Sciatic nerve (tissue), 2 donors: ENCODE measurements around the gene EPN2. TPM values are rescaled to one million over a fixed set of nuclear protein-coding genes. Genes with fewer than 3 reads are reported as not detected.

Source experiments
- ATAC-seq: fragments of 200-7000 bp; cut with Tn5 transposase; one replicate; pipeline ENCODE4 v1.9.1; 2020; ENCODE audit warnings: mild to moderate bottlenecking, moderate library complexity
- DNase-seq: peaks from one replicate; pipeline ENCODE4 v3.0.0-alpha.2; 2020; ENCODE audit warnings: low spot score
- intact Hi-C: fragments of 100-400 bp; cut with DNase I; formaldehyde crosslinking; loops from one replicate; pipeline ENCODE4 v1.14.2; 2022
- total RNA-seq: library from RNA; stranded (reverse); fragmentation: NEBNext Ultra II Directional; extraction: Animal tissue kit (Norgen Biotek cat#: 25700); gene quantifications from one replicate; pipeline ENCODE4 v1.2.1, GENCODE V29; 2021
- donor health status: DM: no; HTN: no; CAD: no.
- donor health status: DM: no; HTN: no; CAD: no.

EPN2 gene
- total RNA-seq, 1 donor from 2014 or later: 76.6 TPM

- DNase-seq: peak; percentile 82
- intact Hi-C loops: no loop called here
Measured at GRCh38 chr17:19237389-19238166, 412 bp downstream of the EPN2 start.

DNA sequence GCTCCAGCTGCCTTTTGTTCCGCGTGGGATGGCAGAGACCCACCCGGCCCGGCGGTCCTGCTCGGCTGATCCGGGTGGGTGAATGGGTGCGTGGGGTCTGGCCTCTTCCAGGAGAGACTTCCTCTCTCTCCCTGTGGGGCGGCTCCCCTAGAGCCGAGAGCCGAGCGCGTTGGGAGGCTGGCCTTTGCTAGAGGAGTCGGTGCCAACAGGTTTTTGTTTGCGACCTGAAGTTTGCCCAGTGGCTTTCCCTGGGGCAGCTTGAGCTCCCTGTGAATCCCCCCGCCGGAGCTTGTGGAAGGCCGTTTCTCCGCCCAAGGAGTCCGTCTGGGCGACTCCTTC lies 970 bp downstream of the EPN2 start:
- ATAC-seq: peak; percentile 25
- peak; percentile 64 for DNase-seq
- intact Hi-C loops: no loop called here

More at GRCh38 chr17:19237389-19238166, 412 bp downstream of the EPN2 start:
- ATAC-seq: peak; percentile 35

DNA sequence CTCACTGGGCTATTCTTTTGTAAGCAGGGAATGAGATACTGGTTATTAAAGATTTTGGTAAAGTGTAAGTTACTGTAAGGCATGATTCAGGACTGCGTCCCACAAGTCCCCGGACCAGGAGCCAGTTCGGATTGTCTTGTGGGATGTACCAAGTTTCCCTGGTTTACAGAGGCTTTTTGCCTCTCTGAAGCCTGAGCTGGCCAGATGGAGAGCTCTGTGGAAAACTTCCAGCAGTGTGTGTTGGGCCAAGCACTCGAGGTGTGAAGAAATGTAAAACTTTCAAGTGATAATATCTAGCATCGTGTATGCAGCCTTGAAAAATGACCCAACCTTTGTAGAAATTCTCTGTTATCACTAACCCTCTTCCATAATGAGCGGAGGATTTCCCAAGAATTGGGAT lies 2.4 kb downstream of the EPN2 start:
- DNase-seq: peak; percentile 49
- intact Hi-C loops: no loop called here
- ATAC-seq: no peak

GRCh38 chr17:19242323-19242722 lies 5.2 kb downstream of the EPN2 start:
- no peak for ATAC-seq
- intact Hi-C loops: no loop called here
- peak; percentile 8 for DNase-seq

DNA sequence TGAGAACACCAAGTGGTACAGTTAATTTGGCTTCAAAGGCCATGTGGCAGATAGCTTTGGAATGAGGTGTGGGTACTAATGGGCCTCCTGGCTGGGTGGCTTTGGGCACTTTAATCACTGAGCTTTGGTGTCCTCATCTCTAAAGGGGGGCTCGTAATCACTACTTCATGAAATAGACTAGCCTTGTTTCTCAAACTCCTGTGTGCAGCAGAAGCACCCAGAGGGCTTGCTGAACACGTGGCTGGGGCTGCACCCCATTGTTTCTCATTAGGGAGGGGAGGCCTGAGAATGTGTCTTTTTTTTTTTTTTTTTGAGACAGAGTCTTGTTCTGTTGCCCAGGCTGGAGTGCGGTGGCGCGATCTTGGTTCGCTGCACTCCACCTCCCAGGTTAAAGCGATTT lies 5.8 kb downstream of the EPN2 start:
- no peak for ATAC-seq
- intact Hi-C loops: no loop called here
- peak; percentile 33 for DNase-seq

GRCh38 chr17:19243838-19244237 lies 6.7 kb downstream of the EPN2 start:
- ATAC-seq (no peak), DNase-seq (peak; percentile 8)
- intact Hi-C loops: no loop called here

GRCh38 chr17:19244357-19244756 lies 7.2 kb downstream of the EPN2 start:
- ATAC-seq: no peak
- peak; percentile 34 for DNase-seq
- intact Hi-C loops: no loop called here

DNA sequence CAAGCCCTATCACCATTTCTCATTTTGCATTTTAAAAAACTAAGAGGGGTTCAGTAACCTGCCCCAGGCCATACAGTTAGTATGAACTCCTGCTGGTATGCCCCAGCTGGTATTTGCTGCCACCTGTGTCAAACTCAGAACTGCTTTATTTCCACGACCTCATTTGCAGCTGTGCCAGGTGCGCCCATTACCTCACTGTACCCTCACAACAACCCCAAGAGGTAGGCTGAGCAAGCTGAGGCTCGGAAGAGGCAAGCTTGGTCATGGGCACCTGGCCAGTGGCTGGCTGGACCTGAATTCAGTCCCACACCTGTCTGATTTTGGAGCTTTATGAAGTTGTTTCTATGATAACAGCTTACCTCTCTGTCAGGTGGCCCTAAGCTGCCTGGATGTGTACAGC lies 7.6 kb downstream of the EPN2 start:
- ATAC-seq: no peak
- peak; percentile 37 for DNase-seq
- intact Hi-C loops: no loop called here

DNA sequence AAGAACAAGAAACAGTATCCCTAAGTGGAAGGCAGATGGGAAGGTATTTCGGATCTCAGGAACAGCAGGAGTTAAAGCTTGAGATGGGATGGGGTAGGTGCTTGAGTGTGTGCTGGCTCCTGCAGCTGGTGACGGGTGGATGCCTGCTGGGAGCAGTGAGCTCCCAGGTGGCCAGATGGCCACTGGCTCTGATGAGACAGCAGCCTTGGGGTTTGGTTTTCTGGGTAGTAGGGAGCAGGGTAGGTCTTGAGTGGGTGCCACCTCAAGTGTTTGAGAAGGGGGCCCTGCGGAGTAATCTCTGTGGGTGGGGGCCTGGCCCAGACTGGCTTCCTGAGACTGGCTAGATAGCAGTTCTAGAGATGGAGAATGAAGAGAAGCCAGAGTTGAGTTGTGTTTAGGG lies 10.3 kb downstream of the EPN2 start:
- no peak for ATAC-seq
- peak; percentile 31 for DNase-seq
- intact Hi-C loops: no loop called here

DNA sequence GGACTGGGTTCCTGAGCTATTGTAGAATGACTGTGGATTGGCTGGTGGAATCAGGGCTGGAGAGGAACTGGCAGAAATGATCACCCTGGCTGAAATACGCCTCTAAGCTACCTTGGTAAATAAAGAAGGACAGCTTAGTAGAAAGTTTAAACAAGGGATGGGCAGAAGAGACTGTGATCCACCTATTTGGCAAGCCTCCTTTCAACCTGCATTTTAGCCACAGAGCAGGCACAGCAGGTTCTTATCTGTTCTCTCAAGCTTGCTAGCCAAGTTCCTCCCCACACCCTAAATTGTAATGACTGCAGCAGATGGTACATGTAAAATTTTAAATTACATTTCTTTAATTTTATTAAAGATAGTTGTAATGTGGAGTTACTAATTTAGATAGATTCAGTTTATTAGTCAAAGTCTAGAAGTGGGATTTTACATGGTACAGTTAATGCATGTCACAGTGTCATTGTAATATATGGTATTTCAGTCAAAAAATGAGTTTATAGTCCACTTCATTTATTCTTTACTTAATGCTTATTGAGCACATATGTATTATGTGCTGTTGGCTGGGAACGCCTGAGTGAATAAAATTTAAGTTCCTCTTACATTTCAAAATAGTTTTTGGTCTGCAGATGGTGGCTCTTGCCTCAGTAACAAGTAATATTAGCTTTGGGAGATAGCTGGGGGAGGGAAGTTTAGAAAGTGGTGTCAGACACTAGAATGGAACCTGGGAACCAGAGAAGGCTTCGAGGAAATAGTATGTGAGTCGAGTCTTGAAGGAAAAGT lies 11.2 kb downstream of the EPN2 start:
- no peak for DNase-seq
- intact Hi-C loops: no loop called here
- no peak for ATAC-seq

GRCh38 chr17:19248928-19249574 lies 11.9 kb downstream of the EPN2 start:
- ATAC-seq (peak; percentile 68), DNase-seq (peak; percentile 65)
- intact Hi-C loops: no loop called here

DNA sequence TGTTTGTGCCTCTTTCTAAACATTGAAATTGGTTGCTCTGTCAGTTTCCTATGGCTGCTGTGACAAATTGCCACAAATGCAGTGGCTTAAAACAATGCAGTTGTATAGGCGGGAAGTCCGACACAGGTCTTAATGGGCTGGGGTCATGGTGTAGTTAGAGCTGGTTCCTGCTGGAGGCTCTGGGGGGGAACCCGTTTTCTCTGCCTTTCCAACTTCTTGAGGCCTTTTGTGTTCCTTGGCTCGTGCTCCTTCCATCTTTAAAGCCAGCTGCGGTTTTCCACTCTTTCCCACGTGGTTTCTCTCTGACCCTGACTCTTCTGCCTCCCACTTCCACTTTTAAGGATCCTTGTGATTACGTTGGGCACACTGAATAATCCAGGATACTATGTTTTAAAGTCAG lies 12.5 kb downstream of the EPN2 start:
- DNase-seq: peak; percentile 67
- peak; percentile 92 for ATAC-seq
- intact Hi-C loops: no loop called here

GRCh38 chr17:19250421-19251173 lies 13.4 kb downstream of the EPN2 start:
- DNase-seq (peak; percentile 66), ATAC-seq (peak; percentile 58)
- intact Hi-C loops: no loop called here

DNA sequence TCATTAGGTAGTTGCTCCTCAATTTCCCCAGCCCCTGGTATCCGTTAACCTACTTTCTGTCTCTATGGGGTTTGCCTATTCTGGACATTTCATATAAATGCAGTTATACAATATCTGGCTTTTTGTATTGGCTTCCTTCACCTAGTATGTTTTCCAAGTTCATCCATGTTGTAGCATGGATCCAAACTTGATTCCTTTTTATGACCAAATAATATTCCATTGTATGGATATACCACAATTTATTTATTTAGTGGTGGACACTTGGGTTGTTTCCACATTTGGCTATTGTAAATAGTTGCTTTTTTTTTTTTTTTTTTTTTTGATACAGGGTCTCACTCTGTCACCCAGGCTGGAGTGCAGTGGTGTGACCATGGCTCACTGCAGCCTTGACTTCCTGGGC lies 15.9 kb downstream of the EPN2 start:
- no peak for DNase-seq
- intact Hi-C loops: no loop called here

DNA sequence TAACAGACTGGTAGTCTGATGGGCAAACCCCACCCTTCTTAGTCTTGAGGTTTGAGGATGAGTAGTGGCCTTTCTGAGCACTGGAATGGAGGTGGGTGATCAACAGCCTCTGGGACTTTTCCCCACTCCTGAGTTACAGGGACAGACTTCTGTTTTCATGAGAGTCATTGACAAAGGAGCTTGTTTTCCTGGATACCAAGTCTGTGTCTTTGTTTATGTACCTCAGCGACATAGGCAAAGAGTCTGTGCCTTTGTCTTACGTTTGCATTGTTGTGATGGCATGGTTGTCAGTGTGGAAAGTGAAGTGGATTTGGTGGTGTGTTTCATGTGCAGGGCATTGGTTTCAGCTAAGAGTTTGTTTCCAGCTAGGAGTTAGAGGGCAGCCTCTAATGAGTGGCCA lies 17.5 kb downstream of the EPN2 start:
- intact Hi-C loops: no loop called here
- no peak for ATAC-seq
- DNase-seq: no peak

More for the DNA sequence above, 15.9 kb downstream of the EPN2 start:
- no peak for ATAC-seq

- ATAC-seq (no peak), DNase-seq (no peak)
- intact Hi-C loops: no loop called here
Measured at GRCh38 chr17:19255279-19255678, 18.1 kb downstream of the EPN2 start.

DNA sequence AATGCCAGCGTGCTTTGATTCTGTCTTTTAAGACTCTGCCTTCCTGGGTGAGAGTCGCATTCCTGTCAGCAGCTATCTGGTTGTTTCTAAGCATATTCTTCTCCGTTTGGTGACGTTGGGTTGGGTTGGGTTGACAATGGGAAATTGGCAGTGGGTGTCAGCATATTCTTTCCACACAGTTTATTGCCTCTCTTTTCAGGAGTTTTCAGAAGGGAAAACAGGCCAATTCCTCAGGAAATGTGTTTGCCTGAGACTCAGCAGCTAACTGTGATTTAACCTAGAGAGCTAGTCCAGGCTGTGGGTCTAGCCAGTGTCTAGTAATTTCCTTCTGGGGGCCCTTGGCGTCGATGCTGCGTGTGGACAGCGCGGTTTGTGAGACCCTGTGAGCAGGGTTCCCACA lies 21.2 kb downstream of the EPN2 start:
- DNase-seq (no peak), ATAC-seq (no peak)
- intact Hi-C loops: no loop called here

- intact Hi-C loops: no loop called here
- no peak for DNase-seq
- no peak for ATAC-seq
Measured at GRCh38 chr17:19260958-19261357, 23.8 kb downstream of the EPN2 start.

GRCh38 chr17:19261426-19261825 lies 24.3 kb downstream of the EPN2 start:
- DNase-seq (no peak), ATAC-seq (no peak)
- intact Hi-C loops: no loop called here
